Testis (tissue), 3 donors: ENCODE data around the gene ETFA. TPM values are rescaled to one million over a fixed set of nuclear protein-coding genes. Genes with fewer than 3 reads are reported as not detected.
A peak's percentile ranks its signal among the peaks of the same experiment; 100 is the strongest.

Source experiments
- DNase-seq: peaks from one replicate; pipeline ENCODE4 v3.0.0-alpha.2; 2019
- H3K27ac ChIP-seq, 2 donors: fragments of 200-600 bp; sonication (generic); one replicate each; pipeline ENCODE4 v1.5.1; 2019
- H3K27me3 ChIP-seq: fragments of 200-600 bp; sonication (generic); one replicate; pipeline ENCODE4 v1.5.1; 2019
- H3K36me3 ChIP-seq: fragments of 200-600 bp; sonication (generic); one replicate; pipeline ENCODE4 v1.5.1; 2017; ENCODE audit warnings: low read depth; ENCODE audit errors: missing control alignments
- H3K4me1 ChIP-seq: fragments of 200-600 bp; sonication (generic); one replicate; pipeline ENCODE4 v1.5.1; 2019
- H3K4me3 ChIP-seq, 2 donors: fragments of 200-600 bp; sonication (generic); one replicate each; pipeline ENCODE4 v1.5.1; 2017 to 2019
- H3K9me3 ChIP-seq: fragments of 200-600 bp; sonication (generic); one replicate; pipeline ENCODE4 v1.5.1; 2017
- POLR2A ChIP-seq: fragments of 450-650 bp; IDR thresholded peaks from one replicate; pipeline ENCODE4 v1.6.1; 2017; ENCODE audit warnings: antibody characterized with exemption, mild to moderate bottlenecking, moderate library complexity
- WGBS, 2 donors: methylation state at CpG; one replicate each; pipeline ENCODE4 v1.1.5; 2018; 5-methylcytosine and 5-hydroxymethylcytosine counted together
- intact Hi-C: fragments of 100-400 bp; cut with DNase I; formaldehyde crosslinking; loops from one replicate; pipeline ENCODE4 v1.15.1; 2023; ENCODE audit warnings: low total_unique reads
- polyA plus RNA-seq: library from polyadenylated mRNA; stranded (reverse); fragments of 350-450 nt; fragmentation: Illumina TruSeq; extraction: RNeasy Lipid Tissue Mini Kit (QIAGEN cat#74804); gene quantifications from one replicate; pipeline ENCODE4 v1.2.3, GENCODE V29; 2014; ENCODE audit warnings: low read depth, low replicate concordance; ENCODE audit not compliant: insufficient read depth
- total RNA-seq, 2 donors: library from RNA; depleted of rRNA; stranded (reverse); fragments of >200 nt; gene quantifications; one replicate each; pipeline ENCODE4 v1.2.3, GENCODE V29; 2016
- TF ChIP-seq, protein P1 (sequence below), 3 experiments: fragments of 450-650 bp in 2 of 3; fragments of 200-600 bp in 1 of 3; sonication (generic) in 1 of 3; IDR thresholded peaks; one replicate each; pipeline ENCODE4 v1.5.1; 2016 to 2019; ENCODE audit warnings: antibody characterized with exemption in 3 of 3, mild to moderate bottlenecking in 2 of 3, moderate library complexity in 1 of 3

The ETFA gene
- total and polyA plus RNA-seq, 3 donors from 2014 or later: 58.3 to 72.7 (median 72.1) TPM

DNA sequence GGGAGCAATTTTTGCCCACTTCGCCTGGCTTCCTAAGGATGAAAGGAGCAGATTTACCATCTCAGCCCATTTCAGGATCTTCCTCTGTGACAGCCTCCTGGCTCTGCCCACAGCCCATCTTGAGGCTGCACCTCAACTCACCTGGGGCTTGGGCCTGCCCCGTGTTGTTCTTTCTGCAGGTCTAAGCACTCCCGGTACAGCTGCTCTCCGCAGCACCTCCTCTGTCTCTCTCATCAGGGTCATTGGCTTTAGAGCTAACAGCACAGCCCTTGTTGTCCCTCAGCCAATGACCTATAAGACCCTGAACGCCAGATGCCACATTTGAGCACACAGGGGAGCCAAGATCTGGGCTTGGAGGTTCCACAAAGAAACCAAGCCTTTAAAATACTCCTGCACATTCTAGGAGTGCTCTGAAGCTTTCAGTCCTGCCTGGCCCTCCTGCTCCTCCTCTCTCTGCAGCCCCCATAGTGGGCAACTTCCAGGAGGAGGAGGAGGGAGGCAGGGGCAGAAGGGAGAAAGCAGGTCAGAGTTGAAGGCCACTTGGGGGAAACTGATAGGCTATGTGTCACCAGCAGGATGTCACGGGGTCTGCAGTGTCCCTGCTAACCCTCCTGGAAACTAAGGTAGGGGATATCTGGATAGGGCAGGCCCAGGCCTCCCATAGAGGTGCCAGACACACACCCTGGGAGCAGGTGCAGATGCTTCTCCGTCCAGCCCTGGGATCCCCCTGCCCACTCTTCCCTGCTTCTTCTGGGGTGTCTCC is 115.6 kb downstream of the ETFA start:
- H3K4me1 ChIP-seq: peaks cover 16% of the 10 kb centered on the region
- no peak for DNase-seq
- 77 to 86% methylated on average over 5 to 7 of the region's 7 CpGs for WGBS, 2 donors
- TF ChIP-seq, protein P1, sequence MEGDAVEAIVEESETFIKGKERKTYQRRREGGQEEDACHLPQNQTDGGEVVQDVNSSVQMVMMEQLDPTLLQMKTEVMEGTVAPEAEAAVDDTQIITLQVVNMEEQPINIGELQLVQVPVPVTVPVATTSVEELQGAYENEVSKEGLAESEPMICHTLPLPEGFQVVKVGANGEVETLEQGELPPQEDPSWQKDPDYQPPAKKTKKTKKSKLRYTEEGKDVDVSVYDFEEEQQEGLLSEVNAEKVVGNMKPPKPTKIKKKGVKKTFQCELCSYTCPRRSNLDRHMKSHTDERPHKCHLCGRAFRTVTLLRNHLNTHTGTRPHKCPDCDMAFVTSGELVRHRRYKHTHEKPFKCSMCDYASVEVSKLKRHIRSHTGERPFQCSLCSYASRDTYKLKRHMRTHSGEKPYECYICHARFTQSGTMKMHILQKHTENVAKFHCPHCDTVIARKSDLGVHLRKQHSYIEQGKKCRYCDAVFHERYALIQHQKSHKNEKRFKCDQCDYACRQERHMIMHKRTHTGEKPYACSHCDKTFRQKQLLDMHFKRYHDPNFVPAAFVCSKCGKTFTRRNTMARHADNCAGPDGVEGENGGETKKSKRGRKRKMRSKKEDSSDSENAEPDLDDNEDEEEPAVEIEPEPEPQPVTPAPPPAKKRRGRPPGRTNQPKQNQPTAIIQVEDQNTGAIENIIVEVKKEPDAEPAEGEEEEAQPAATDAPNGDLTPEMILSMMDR (IDR thresholded peaks at IDR 0.05): no peak
- H3K27me3 ChIP-seq: no peaks in the 10 kb centered on the region
- H3K9me3 ChIP-seq: no peaks in the 10 kb centered on the region
- no peak overlapping the region for H3K4me3 ChIP-seq
- H3K36me3 ChIP-seq: no peaks in the 10 kb centered on the region
- H3K27ac ChIP-seq: no peak overlapping the region
- intact Hi-C loops: no loop called here

DNA sequence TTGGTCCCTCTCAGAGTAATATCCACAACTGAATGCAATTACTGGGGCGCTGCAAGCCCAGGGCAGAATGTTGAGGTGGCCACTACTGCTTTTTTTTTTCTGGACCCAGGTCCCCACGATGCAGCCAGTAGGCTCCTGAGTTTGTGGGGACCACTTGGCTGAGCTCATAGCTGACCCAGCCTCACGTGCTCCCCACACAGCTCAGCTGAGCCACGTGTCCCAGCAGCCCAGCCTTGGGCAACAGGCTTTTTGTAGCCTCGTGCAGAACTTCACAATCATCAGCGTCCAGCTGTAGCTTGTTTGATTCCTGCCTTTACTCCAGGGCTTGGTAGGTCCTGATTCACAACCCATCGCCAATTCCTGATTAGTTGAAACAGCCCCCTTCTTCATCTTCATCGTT is 117.3 kb downstream of the ETFA start:
- WGBS, 2 donors: 80 to 83% methylated on average over 8 of the region's 8 CpGs
- TF ChIP-seq, protein P1 (IDR thresholded peaks at IDR 0.05): no peak
- TF ChIP-seq POLR2A: no peak
- no peaks in the 10 kb centered on the region for H3K9me3 ChIP-seq
- H3K27ac ChIP-seq: no peak overlapping the region
- DNase-seq: no peak
- no peak overlapping the region for H3K4me3 ChIP-seq
- H3K4me1 ChIP-seq: peaks cover 21% of the 10 kb centered on the region
- no peaks in the 10 kb centered on the region for H3K36me3 ChIP-seq
- no peaks in the 10 kb centered on the region for H3K27me3 ChIP-seq
- intact Hi-C loops: no loop called here

DNA sequence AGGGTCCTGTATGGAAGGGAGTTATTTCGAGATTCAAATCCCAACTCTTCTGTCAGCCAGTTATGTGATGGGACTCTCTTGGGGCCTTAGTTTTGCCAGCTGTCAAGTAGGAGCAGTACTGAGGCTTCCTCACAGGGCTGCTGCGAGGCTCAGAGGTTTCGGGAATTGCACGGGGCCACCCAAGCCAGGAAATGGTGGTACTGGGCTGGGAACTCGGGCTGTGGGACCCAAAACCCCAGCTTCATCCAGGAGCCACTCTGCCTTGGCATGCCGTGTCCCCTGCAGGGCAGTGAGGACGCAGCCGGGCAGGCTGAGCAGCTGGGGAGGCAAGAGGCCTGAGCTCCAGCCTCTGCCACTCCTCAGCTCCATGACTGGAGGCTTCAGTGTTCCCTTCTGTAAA is 118.6 kb downstream of the ETFA start:
- H3K4me3 ChIP-seq: no peak overlapping the region
- intact Hi-C loops: no loop called here
- no peaks in the 10 kb centered on the region for H3K36me3 ChIP-seq
- DNase-seq: no peak
- H3K4me1 ChIP-seq: peaks cover 21% of the 10 kb centered on the region
- 31 to 95% methylated on average over 5 to 8 of the region's 8 CpGs for WGBS, 2 donors
- no peaks in the 10 kb centered on the region for H3K9me3 ChIP-seq
- H3K27ac ChIP-seq: no peak overlapping the region
- no peak for TF ChIP-seq POLR2A
- TF ChIP-seq, protein P1 (IDR thresholded peaks at IDR 0.05): no peak
- H3K27me3 ChIP-seq: no peaks in the 10 kb centered on the region

DNA sequence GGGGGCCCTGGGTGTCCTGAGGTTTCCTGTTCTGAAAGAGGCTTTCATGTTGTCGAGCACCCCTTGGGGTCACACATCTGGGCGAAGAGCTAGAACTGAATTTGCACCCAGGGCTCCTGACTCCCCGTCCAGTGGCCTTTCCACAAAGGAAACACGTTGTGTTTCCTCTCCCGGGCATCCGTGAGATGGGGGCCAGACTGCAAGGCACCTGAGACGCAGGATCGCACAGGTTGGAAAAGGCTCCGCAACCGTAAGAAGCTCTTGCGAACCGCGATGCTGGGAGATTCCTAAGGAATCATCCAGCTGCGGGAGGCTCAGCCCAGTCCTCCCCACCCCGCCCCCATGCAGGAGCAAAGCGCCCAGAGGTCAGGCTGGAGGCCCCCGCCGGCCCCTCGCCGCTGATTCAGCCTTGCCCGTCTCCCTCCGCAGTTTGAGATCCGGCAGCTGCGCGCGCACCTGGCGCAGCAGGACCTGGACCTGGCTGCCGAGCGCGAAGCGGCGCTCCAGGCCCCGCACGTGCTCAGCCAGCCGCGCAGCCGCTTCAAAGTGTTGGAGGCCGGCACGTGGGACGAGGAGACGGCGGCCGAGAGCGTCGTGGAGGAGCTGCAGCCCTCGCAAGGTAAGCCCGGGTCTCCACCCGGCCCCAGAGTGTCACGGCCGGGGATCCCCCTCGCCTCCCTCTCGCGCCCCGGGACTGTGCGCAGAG is 119.6 kb downstream of the ETFA start:
- H3K4me1 ChIP-seq: peaks cover 15% of the 10 kb centered on the region
- no peaks in the 10 kb centered on the region for H3K36me3 ChIP-seq
- WGBS, 2 donors: 50 to 70% methylated on average over 16 to 52 of the region's 55 CpGs
- H3K27ac ChIP-seq: no peak overlapping the region
- peak; percentile 61 for DNase-seq
- no peaks in the 10 kb centered on the region for H3K9me3 ChIP-seq
- intact Hi-C loops: no loop called here
- TF ChIP-seq, protein P1 (IDR thresholded peaks at IDR 0.05): no peak
- TF ChIP-seq POLR2A: no peak
- H3K27me3 ChIP-seq: no peaks in the 10 kb centered on the region
- H3K4me3 ChIP-seq: peak overlapping the region in 1 of 2 donors; percentile 36
